Aorta (tissue), 5 donors: Measurements from ENCODE around the gene MAPKBP1. TPM values are rescaled to one million over a fixed set of nuclear protein-coding genes. Genes with fewer than 3 reads are reported as not detected.
"Not testable (repeated sequence)": the region's sequence is repeated elsewhere in the genome, so short reads cannot be mapped to it uniquely, and the experiment has no call there.

Experiments used
- ATAC-seq: fragments of 200-7000 bp; cut with Tn5 transposase; one replicate; pipeline ENCODE4 v1.9.1; 2022; ENCODE audit warnings: moderate library complexity; ENCODE audit not compliant: low FRiP score
- DNase-seq, 2 donors: peaks; one replicate each; pipeline ENCODE4 v3.0.0-alpha.2; 2020
- H3K27ac ChIP-seq, 2 donors: one replicate each; pipeline ENCODE4 v1.5.1; 2013; ENCODE audit warnings: low read length in 2 of 2, mild to moderate bottlenecking in 2 of 2, moderate library complexity in 2 of 2, control low read depth in 1 of 2, inconsistent platforms in 1 of 2, low read depth in 1 of 2
- H3K27me3 ChIP-seq, 2 donors: one replicate each; pipeline ENCODE4 v1.6.1; 2013; ENCODE audit warnings: control low read depth in 1 of 2, low read length in 1 of 2, mild to moderate bottlenecking in 1 of 2, moderate library complexity in 1 of 2; ENCODE audit not compliant: insufficient read depth in 2 of 2, control insufficient read depth in 1 of 2
- H3K36me3 ChIP-seq, 2 donors: one replicate each; pipeline ENCODE4 v1.6.1; 2013; ENCODE audit warnings: control low read depth in 1 of 2, low read length in 1 of 2, mild to moderate bottlenecking in 1 of 2; ENCODE audit not compliant: insufficient read depth in 2 of 2, control insufficient read depth in 1 of 2
- H3K4me1 ChIP-seq, 2 donors: one replicate each; pipeline ENCODE4 v1.6.1; 2013; ENCODE audit warnings: low read length in 2 of 2, control low read depth in 1 of 2, mild to moderate bottlenecking in 1 of 2, moderate library complexity in 1 of 2; ENCODE audit not compliant: insufficient read depth in 2 of 2, control insufficient read depth in 1 of 2
- H3K4me3 ChIP-seq, 2 donors: one replicate each; pipeline ENCODE4 v1.5.1; 2013; ENCODE audit warnings: low read length in 2 of 2, control low read depth in 1 of 2, mild to moderate bottlenecking in 1 of 2
- H3K9me3 ChIP-seq: one replicate; pipeline ENCODE4 v1.6.1; 2013; ENCODE audit warnings: mild to moderate bottlenecking, low read length; ENCODE audit not compliant: control insufficient read depth
- WGBS, 2 donors: extraction: QIAGEN DNeasy Blood & Tissue Kit; methylation state at CpG; one replicate each; pipeline ENCODE4 v1.1.7; 2013; 5-methylcytosine and 5-hydroxymethylcytosine counted together
- intact Hi-C, 2 donors: fragments of 100-400 bp; cut with DNase I; formaldehyde crosslinking; loops; one replicate each; pipeline versions ENCODE4 v1.14.2 to v1.15.0; 2022
- polyA plus RNA-seq, 2 donors: library from polyadenylated mRNA; stranded (reverse); fragments of 200-250 nt; gene quantifications; one replicate each; pipeline ENCODE4 v1.2.3, GENCODE V29; 2013
- total RNA-seq, 2 donors: library from RNA; stranded (reverse); fragmentation: NEBNext Ultra II Directional; extraction: Animal tissue kit (Norgen Biotek cat#: 25700); gene quantifications; one replicate each; pipeline ENCODE4 v1.2.1, GENCODE V29; 2021
- donor health status: healthy with polysubstance abuse.
- donor health status: Bipolar disorder and iron deficiency.
- donor health status: DM: no; HTN: no; CAD: no.
- donor health status: DM: no; HTN: no; CAD: no.
- donor health status: DM: yes; HTN: yes; CAD: no.

The MAPKBP1 gene
- total and polyA plus RNA-seq, 4 donors = 13.6 to 44.1 (median 27.6) TPM

DNA sequence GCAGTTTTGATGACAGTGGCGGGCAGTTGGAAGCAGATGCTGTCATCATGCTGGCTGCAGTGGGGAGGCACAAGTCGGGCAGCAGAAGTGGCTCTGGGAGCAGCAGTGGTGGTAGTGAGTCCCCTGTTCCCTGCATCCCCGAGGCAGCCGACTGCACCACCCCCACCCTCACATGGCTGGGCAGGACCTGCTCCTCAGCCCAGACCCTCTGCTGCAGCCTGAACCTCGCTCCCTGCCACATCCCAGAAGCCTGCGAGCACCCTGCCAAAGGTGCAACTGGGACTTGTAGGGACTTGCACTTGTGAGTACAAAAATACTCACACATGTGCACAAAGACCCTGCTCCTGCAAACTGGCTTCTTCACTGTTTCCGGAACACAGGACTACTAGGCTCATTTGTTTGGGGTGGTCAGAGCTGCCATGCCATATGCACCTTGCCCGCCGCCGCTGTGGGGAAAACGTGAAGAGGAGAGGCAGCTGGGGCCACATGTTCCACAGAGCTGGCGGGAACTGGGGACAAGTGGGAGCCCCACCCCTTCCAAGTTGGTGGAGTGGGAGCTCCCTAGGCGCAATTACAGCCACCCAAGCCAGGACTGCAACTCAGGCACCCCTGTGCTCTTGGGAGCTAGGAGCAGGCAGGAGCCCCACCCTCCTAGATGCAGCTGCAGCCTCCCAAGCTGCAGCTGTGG lies 55.8 kb downstream of the MAPKBP1 start:
- no peak for DNase-seq
- no peaks in the 10 kb centered on the region for H3K9me3 ChIP-seq
- H3K4me3 ChIP-seq = no peak overlapping the region
- ATAC-seq = no peak
- no peak overlapping the region for H3K27ac ChIP-seq
- H3K27me3 ChIP-seq = no peaks in the 10 kb centered on the region
- intact Hi-C loops = loop anchor here (5.0 to 10.0 kb wide), 2 partner anchors 67 to 145 kb away; partner anchors contain the start of gene EHD4 (in 1 of the 2)
- H3K36me3 ChIP-seq = no peaks in the 10 kb centered on the region
- WGBS, 2 donors = 90% methylated on average over 13 of the region's 13 CpGs
- no peaks in the 10 kb centered on the region for H3K4me1 ChIP-seq

DNA sequence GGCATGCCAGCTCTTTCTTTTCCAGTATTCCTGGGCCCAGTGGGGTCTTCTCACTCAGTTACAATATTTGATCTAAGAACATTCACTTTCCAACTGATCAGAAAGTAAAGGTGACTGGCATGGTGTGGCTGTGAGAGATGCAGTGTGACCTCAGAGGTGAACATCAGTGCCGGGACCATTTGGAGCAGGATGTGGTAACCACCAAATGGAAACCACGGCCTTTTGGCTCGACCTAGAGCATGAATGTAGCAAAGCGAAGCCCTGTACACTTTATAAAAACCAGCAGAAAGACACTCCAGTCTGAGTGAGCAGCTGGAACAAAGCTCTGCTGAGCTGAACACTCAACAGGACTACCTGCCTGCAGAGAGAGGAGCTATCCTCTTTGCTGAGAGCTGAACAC lies 57.0 kb downstream of the MAPKBP1 start:
- not testable (repeated sequence) for H3K27me3 ChIP-seq, H3K4me1 ChIP-seq, DNase-seq, H3K4me3 ChIP-seq, H3K27ac ChIP-seq, H3K36me3 ChIP-seq, H3K9me3 ChIP-seq, ATAC-seq
- intact Hi-C loops = loop anchor here in 1 of 2 donors (10.0 kb wide), 1 partner anchor 144 kb away; the partner anchor contains the start of gene EHD4
- 88 to 89% methylated on average over 4 of the region's 4 CpGs for WGBS, 2 donors

DNA sequence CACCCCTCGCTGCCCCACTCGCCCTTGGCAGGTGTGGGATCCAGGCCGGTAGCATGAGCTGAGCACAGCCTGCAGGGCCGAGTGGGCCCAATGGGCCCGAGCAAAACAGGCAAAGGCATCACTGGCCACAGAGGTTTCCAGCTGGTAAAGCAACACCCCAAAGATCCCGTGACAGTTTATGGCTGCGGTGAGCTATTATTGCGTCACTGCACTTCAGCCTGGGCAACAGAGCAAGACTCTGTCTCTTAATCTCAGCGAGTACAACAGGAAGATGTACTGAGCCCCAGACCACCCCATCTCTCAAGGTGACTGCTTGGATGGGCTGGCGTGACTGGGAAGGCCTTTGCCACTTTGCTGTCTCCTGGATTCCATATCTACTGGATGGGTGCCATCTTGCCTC lies 57.9 kb downstream of the MAPKBP1 start:
- Histone ChIP-seq H3K36me3 (no peaks in the 10 kb centered on the region), H3K4me3 (no peak overlapping the region), H3K9me3 (no peaks in the 10 kb centered on the region), H3K27me3 (no peaks in the 10 kb centered on the region), H3K4me1 (no peaks in the 10 kb centered on the region), H3K27ac (no peak overlapping the region)
- intact Hi-C loops = loop anchor here in 1 of 2 donors (10.0 kb wide), 1 partner anchor 143 kb away; the partner anchor contains the start of gene EHD4
- ATAC-seq (no peak), DNase-seq (no peak)
- 92 to 95% methylated on average over 10 of the region's 10 CpGs for WGBS, 2 donors

DNA sequence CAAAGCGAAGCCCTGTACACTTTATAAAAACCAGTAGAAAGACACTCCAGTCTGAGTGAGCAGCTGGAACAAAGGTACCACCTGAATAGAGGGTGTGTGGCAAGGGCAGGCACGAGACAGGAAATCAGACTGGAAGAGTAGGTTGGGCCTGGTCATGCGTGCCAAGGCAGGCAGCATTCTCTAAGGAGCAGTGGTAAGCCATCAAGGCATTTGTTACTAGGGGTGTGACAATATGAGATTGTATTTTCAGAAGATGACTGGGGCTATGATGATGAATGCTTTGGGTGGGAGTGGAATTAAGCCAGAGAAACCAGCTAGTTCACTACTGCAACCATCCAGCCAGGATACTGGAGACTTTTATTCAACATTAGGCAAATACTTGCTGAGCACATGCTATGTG lies 58.6 kb downstream of the MAPKBP1 start:
- H3K9me3 ChIP-seq = no peaks in the 10 kb centered on the region
- H3K27me3 ChIP-seq = no peaks in the 10 kb centered on the region
- DNase-seq (no peak), ATAC-seq (no peak)
- H3K4me3 ChIP-seq = no peak overlapping the region
- no peaks in the 10 kb centered on the region for H3K4me1 ChIP-seq
- 80 to 81% methylated on average over 3 of the region's 3 CpGs for WGBS, 2 donors
- no peaks in the 10 kb centered on the region for H3K36me3 ChIP-seq
- intact Hi-C loops = loop anchor here in 1 of 2 donors (10.0 kb wide), 1 partner anchor 142 kb away; the partner anchor contains the start of gene EHD4
- no peak overlapping the region for H3K27ac ChIP-seq

DNA sequence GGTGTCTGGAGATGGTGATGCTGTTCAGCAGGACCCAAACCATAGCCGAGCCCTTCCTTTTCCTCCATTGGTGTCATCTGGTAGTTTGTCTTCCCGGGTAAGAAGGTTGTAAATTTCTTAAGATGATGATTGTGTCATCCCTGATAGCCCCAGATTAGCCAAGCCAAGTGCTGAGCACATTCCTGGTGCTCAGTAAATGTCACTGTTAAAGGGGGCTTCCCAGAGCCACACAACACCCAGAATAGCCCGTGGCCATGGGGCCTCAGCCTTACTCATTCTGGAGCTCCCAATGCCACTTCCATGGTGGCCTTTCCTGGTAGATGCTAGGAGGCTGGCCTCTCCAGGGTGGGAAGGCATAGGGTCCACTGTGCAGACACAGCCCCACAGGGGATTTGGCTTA lies 59.8 kb downstream of the MAPKBP1 start:
- no peak overlapping the region for H3K27ac ChIP-seq
- 91 to 92% methylated on average over 3 of the region's 3 CpGs for WGBS, 2 donors
- no peaks in the 10 kb centered on the region for H3K36me3 ChIP-seq
- intact Hi-C loops = loop anchor here in 1 of 2 donors (10.0 kb wide), 1 partner anchor 141 kb away; the partner anchor contains the start of gene EHD4
- no peak overlapping the region for H3K4me3 ChIP-seq
- DNase-seq = no peak
- no peaks in the 10 kb centered on the region for H3K4me1 ChIP-seq
- no peaks in the 10 kb centered on the region for H3K27me3 ChIP-seq
- H3K9me3 ChIP-seq = no peaks in the 10 kb centered on the region
- no peak for ATAC-seq

DNA sequence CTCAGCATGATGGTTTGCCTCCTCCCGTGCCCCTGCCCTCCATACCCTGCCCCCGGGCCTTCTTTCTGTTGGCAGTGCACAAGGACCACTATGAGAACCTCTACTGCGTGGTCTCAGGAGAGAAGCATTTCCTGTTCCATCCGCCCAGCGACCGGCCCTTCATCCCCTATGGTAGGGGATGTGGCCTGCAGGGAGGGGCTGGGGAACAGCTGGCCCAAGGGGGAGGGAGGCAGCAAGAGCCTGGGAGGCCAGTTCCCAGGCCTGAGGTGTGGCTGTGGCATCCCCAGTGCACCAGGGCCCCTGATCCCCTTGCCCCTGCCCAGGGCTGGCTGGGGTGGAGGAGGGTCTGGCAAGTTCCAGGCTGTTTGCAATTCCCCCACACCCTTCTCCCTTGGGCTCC lies 61.8 kb downstream of the MAPKBP1 start:
- Histone ChIP-seq H3K4me1 (no peaks in the 10 kb centered on the region), H3K4me3 (no peak overlapping the region), H3K27ac (no peak overlapping the region), H3K36me3 (no peaks in the 10 kb centered on the region), H3K27me3 (no peaks in the 10 kb centered on the region), H3K9me3 (no peaks in the 10 kb centered on the region)
- DNase-seq (no peak), ATAC-seq (no peak)
- 48 to 59% methylated on average over 6 of the region's 6 CpGs for WGBS, 2 donors
- intact Hi-C loops = loop anchor here in 1 of 2 donors (10.0 kb wide), 1 partner anchor 139 kb away; the partner anchor contains the start of gene EHD4

DNA sequence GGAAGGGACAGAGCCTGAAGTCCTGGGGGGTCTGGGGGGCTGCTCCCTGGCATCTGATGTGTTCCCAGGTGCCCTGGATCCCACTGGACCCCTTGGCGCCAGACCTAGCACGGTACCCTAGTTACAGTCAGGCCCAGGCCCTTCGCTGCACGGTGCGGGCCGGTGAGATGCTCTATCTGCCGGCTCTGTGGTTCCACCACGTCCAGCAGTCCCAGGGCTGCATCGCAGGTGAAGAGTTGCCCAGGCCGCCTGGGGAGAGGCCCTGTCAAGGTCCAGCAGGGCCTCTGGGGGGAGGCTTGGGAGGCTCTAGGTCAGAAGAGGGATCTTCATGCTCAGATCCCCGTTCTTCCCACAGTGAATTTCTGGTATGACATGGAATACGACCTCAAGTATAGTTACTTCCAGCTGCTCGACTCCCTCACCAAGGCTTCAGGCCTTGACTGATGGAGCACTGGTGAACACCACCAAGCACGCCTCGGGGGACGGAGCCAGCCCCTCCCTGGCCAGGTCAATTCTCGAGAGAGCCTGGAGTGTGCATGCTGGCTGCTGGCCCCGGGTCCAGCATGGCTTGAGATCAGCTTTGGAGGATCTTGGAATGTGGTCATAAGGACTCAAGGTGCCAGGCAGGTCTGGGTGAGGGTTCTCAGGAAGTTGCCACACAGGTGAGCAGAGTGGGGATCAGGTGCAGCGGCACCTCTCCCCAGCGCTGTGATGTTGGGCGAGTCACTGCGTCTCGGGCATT lies 62.6 kb downstream of the MAPKBP1 start:
- Histone ChIP-seq H3K36me3 (no peaks in the 10 kb centered on the region), H3K9me3 (no peaks in the 10 kb centered on the region), H3K4me3 (no peak overlapping the region), H3K27ac (no peak overlapping the region), H3K27me3 (no peaks in the 10 kb centered on the region), H3K4me1 (no peaks in the 10 kb centered on the region)
- ATAC-seq (no peak), DNase-seq (no peak)
- 91 to 93% methylated on average over 23 of the region's 23 CpGs for WGBS, 2 donors
- intact Hi-C loops = loop anchor here in 1 of 2 donors (10.0 kb wide), 1 partner anchor 138 kb away; the partner anchor contains the start of gene EHD4

DNA sequence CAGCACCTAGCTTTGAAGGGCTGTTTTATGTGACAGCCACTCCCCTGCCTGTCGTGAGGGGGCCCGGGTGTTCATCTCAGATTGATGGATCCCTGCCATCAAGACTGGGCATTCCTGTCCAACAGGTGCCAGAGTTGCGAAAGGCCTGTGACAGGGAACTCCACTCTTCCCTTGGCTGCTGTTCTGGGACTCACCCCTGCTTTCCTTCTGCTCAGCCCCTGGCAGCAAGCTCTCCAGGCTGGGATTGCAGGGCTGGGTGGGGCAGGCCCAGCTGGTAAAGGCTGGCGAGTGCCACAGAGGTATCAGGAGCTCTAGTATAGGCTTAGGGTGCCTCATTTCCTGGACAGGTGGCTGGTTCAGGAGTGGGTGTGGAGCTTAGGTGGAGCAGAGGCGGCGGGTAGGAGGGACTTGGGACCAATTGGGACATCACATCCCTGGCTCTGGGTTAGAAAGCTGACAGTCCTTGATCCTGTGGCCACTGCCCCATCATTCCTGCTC lies 64.2 kb downstream of the MAPKBP1 start, which contains the start of gene PLA2G4B:
TSS of gene PLA2G4B (plus strand) at position 448 of the 498 bp plus-strand sequence. CDS start 67 bp downstream, outside the sequence.
- Histone ChIP-seq H3K27me3 (no peaks in the 10 kb centered on the region), H3K4me3 (no peak within 1 kb of the TSS), H3K4me1 (no peaks in the 10 kb centered on the region), H3K36me3 (no peaks in the 10 kb centered on the region), H3K27ac (no peak within 1 kb of the TSS), H3K9me3 (no peaks in the 10 kb centered on the region)
- 88 to 90% methylated on average over 6 of the region's 6 CpGs for WGBS, 2 donors
- no peak for ATAC-seq
- intact Hi-C loops = loop anchor here in 1 of 2 donors (10.0 kb wide), 1 partner anchor 136 kb away; the partner anchor contains the start of gene EHD4
- DNase-seq = no peak
